HCT116 (cell line): ENCODE data around the gene OR6C76. TPM values are rescaled to one million over a fixed set of nuclear protein-coding genes. Genes with fewer than 3 reads are reported as not detected.

Experiments used
- ATAC-seq: fragments of 200-7000 bp; cut with Tn5 transposase; 2 replicates; pipeline ENCODE4 v1.9.1; 2020; ENCODE audit warnings: mild to moderate bottlenecking, moderate library complexity
- Bru-seq: library from RNA; stranded (reverse); fragments of 400-500 nt; gene quantifications from one replicate; lab custom pipeline; 2021; lab: Mats Ljungman, UMichigan
- BruChase-seq, 2 experiments: library from RNA; stranded (reverse); fragments of 400-500 nt; gene quantifications; one replicate each; lab custom pipeline; 2021; lab: Mats Ljungman, UMichigan
- BruUV-seq: library from RNA; stranded (reverse); fragments of 400-500 nt; replicated peaks from 2 replicates; lab custom pipeline; 2021; lab: Mats Ljungman, UMichigan
- CTCF ChIA-PET: fragments of 300-600 bp; sonication (Branson Sonifier 250); formaldehyde crosslinking; loops from one replicate; lab custom pipeline; 2021; ENCODE audit warnings: antibody characterized with exemption; lab: Charles Lee
- POLR2A ChIA-PET: fragments of 300-600, 350-600 bp; sonication (Branson Sonifier 250); formaldehyde crosslinking; loops from one replicate; lab custom pipeline; 2021; ENCODE audit warnings: antibody characterized with exemption; lab: Charles Lee
- RAD21 ChIA-PET, 2 experiments: fragments of 300-600 bp; sonication (Branson Sonifier 250); formaldehyde crosslinking; loops; one replicate each; lab custom pipeline; 2023; ENCODE audit warnings: low total read pairs in 2 of 2; ENCODE audit not compliant: uncharacterized antibody in 2 of 2, unreplicated experiment in 2 of 2, low non-redundant PET in 1 of 2; lab: Charles Lee
- DNase-seq: peaks from one replicate; pipeline ENCODE4 v3.0.0-alpha.2; 2010; ENCODE audit warnings: low read depth, low spot score
- H2AFZ ChIP-seq: fragments of 200-600 bp; shearing (Covaris generic), sonication (generic); 2 replicates; pipeline ENCODE4 v1.6.1; 2017; ENCODE audit warnings: low read depth, mixed run types, mixed read lengths, antibody characterized with exemption, low read length; ENCODE audit not compliant: poor library complexity, severe bottlenecking
- H3K27ac ChIP-seq: 2 replicates; pipeline ENCODE4 v1.5.1; 2012; ENCODE audit warnings: low read depth, low read length
- H3K27me3 ChIP-seq: fragments of 200-600 bp; sonication (generic); 2 replicates; pipeline ENCODE4 v1.6.1; 2016; ENCODE audit warnings: mixed run types, low read length, mixed read lengths; ENCODE audit not compliant: insufficient read depth
- H3K36me3 ChIP-seq, 2 experiments: fragments of 200-500 bp in 1 of 2; fragments of 200-600 bp in 1 of 2; sonication (Bioruptor generic) in 1 of 2; sonication (generic) in 1 of 2; 2 replicates each; pipeline versions ENCODE4 v1.5.1 to v1.6.1; 2014 to 2016; ENCODE audit warnings: low read length in 2 of 2, inconsistent platforms in 1 of 2, mixed read lengths in 1 of 2, mixed run types in 1 of 2; ENCODE audit not compliant: insufficient read depth in 2 of 2, control insufficient read depth in 1 of 2
- H3K4me1 ChIP-seq, 2 experiments: fragments of 200-600 bp in 1 of 2; sonication (generic) in 1 of 2; 2 replicates each; pipeline versions ENCODE4 v1.5.1 to v1.6.1; 2012 to 2017; ENCODE audit warnings: low read length in 2 of 2, inconsistent platforms in 1 of 2, mild to moderate bottlenecking in 1 of 2, mixed read lengths in 1 of 2, mixed run types in 1 of 2, moderate library complexity in 1 of 2; ENCODE audit not compliant: insufficient read depth in 2 of 2, control insufficient read depth in 1 of 2
- H3K4me2 ChIP-seq: fragments of 200-600 bp; sonication (generic); 2 replicates; pipeline ENCODE4 v1.6.1; 2017; ENCODE audit warnings: mixed run types, low read length, mixed read lengths
- H3K4me3 ChIP-seq, 2 experiments: fragments of 200-600 bp in 1 of 2; sonication (generic) in 1 of 2; replicated peaks in 1 of 2; 2 replicates each; pipeline ENCODE4 v1.5.1; 2011 to 2016; ENCODE audit warnings: low read length in 2 of 2, control low read depth in 1 of 2, low read depth in 1 of 2, mild to moderate bottlenecking in 1 of 2, mixed read lengths in 1 of 2, mixed run types in 1 of 2
- H3K79me2 ChIP-seq: fragments of 200-600 bp; sonication (generic); 2 replicates; pipeline ENCODE4 v1.6.1; 2017; ENCODE audit warnings: mild to moderate bottlenecking, mixed run types, low read length, moderate library complexity, mixed read lengths; ENCODE audit not compliant: insufficient read depth
- H3K9ac ChIP-seq: fragments of 200-600 bp; sonication (generic); 2 replicates; pipeline ENCODE4 v1.6.1; 2016; ENCODE audit warnings: low read length, mixed read lengths
- H3K9me2 ChIP-seq: fragments of 200-600 bp; sonication (generic), shearing (Covaris generic); 2 replicates; pipeline ENCODE4 v1.6.1; 2017; ENCODE audit warnings: mixed run types, mild to moderate bottlenecking, moderate library complexity; ENCODE audit not compliant: insufficient read depth
- H3K9me3 ChIP-seq, 2 experiments: fragments of 200-500 bp in 1 of 2; fragments of 200-600 bp in 1 of 2; sonication (Bioruptor generic) in 1 of 2; sonication (generic) in 1 of 2; 2 replicates each; pipeline ENCODE4 v1.6.1; 2014 to 2017; ENCODE audit warnings: low read length in 2 of 2, mixed read lengths in 2 of 2, inconsistent platforms in 1 of 2, low read depth in 1 of 2, mild to moderate bottlenecking in 1 of 2, mixed run types in 1 of 2, moderate library complexity in 1 of 2; ENCODE audit not compliant: control insufficient read depth in 1 of 2, insufficient read depth in 1 of 2
- H4K20me1 ChIP-seq: fragments of 200-600 bp; sonication (generic), shearing (Covaris generic); 2 replicates; pipeline ENCODE4 v1.6.1; 2017; ENCODE audit warnings: mixed run types, mild to moderate bottlenecking, moderate library complexity; ENCODE audit not compliant: insufficient read depth
- CEBPB ChIP-seq: IDR thresholded peaks from 2 replicates; pipeline ENCODE4 v1.6.1; 2012; ENCODE audit warnings: low read depth
- EGR1 ChIP-seq: IDR thresholded peaks from 2 replicates; pipeline ENCODE4 v1.6.1; 2012; ENCODE audit warnings: low read depth
- EZH2 ChIP-seq: fragments of 200-600 bp; sonication (generic); IDR thresholded peaks from 2 replicates; pipeline ENCODE4 v1.6.1; 2017; ENCODE audit warnings: antibody characterized with exemption, mixed run types
- EZH2phosphoT487 ChIP-seq: fragments of 200-600 bp; IDR thresholded peaks from 2 replicates; pipeline ENCODE4 v1.6.1; 2018; ENCODE audit warnings: antibody characterized with exemption, borderline replicate concordance
- FOSL1 ChIP-seq: IDR thresholded peaks from 2 replicates; pipeline ENCODE4 v1.6.1; 2012; ENCODE audit warnings: low read depth
- JUND ChIP-seq: IDR thresholded peaks from 2 replicates; pipeline ENCODE4 v1.6.1; 2012
- POLR2A ChIP-seq: IDR thresholded peaks from 2 replicates; pipeline ENCODE4 v1.7.0; 2011; ENCODE audit warnings: borderline replicate concordance; ENCODE audit not compliant: insufficient read depth, insufficient read length; ENCODE audit errors: extremely low read depth
- POLR2AphosphoS5 ChIP-seq: IDR thresholded peaks from 2 replicates; pipeline ENCODE4 v1.6.1; 2011; ENCODE audit warnings: mild to moderate bottlenecking, low read depth, low read length, moderate library complexity
- RAD21 ChIP-seq: IDR thresholded peaks from 2 replicates; pipeline ENCODE4 v1.6.1; 2012; ENCODE audit warnings: low read depth, mild to moderate bottlenecking
- SIN3A ChIP-seq: IDR thresholded peaks from 2 replicates; pipeline ENCODE4 v1.6.1; 2012; ENCODE audit warnings: low read depth
- SRF ChIP-seq: IDR thresholded peaks from 2 replicates; pipeline ENCODE4 v1.6.1; 2012; ENCODE audit warnings: low read depth
- TCF7L2 ChIP-seq: IDR thresholded peaks from 2 replicates; pipeline ENCODE4 v1.7.0; 2011; ENCODE audit warnings: borderline replicate concordance, inconsistent platforms; ENCODE audit not compliant: insufficient read depth, insufficient read length; ENCODE audit errors: extremely low read depth
- YY1 ChIP-seq: IDR thresholded peaks from 2 replicates; pipeline ENCODE4 v1.6.1; 2011; ENCODE audit warnings: low read length, low read depth, moderate library complexity, mild to moderate bottlenecking; ENCODE audit not compliant: insufficient replicate concordance; ENCODE audit errors: extremely low read depth
- ZFX ChIP-seq: fragments of 450-650 bp; IDR thresholded peaks from 2 replicates; pipeline ENCODE4 v1.6.1; 2017
- ZNF274 ChIP-seq: fragments of 200-500 bp; sonication (Bioruptor generic); IDR thresholded peaks from 2 replicates; pipeline ENCODE4 v1.6.1; 2014; ENCODE audit warnings: mild to moderate bottlenecking, low read depth, low read length, inconsistent platforms
- intact Hi-C: fragments of 100-400 bp; cut with micrococcal nuclease; formaldehyde crosslinking; loops from 2 replicates; pipeline ENCODE4 v1.10.0; 2022
- long read RNA-seq: library from polyadenylated mRNA; unstranded; transcript quantifications from one replicate; pipeline ENCODE4 v2.0.0, GENCODE V29; 2021; ENCODE audit not compliant: unreplicated experiment
- polyA plus RNA-seq: library from polyadenylated mRNA; unstranded; fragments of >200 nt; gene quantifications from 2 replicates; pipeline ENCODE4 v1.2.1, GENCODE V29; 2012; ENCODE audit warnings: missing spikeins
- total RNA-seq: library from RNA; stranded (reverse); gene quantifications from one replicate; pipeline ENCODE4 v1.2.1, GENCODE V29; 2021; ENCODE audit not compliant: unreplicated experiment
- TF ChIP-seq, protein P1 (sequence below), 3 experiments: fragments of 200-600 bp in 1 of 3; sonication (generic) in 1 of 3; IDR thresholded peaks in 2 of 3; conservative IDR thresholded peaks in 1 of 3; 2 replicates each; pipeline ENCODE4 v1.5.1; 2012 to 2017; ENCODE audit warnings: low read depth in 2 of 3, low read length in 2 of 3, antibody characterized with exemption in 1 of 3, borderline replicate concordance in 1 of 3, control low read depth in 1 of 3, mild to moderate bottlenecking in 1 of 3, mixed read lengths in 1 of 3, mixed run types in 1 of 3, moderate library complexity in 1 of 3; ENCODE audit not compliant: insufficient read depth in 1 of 3
- TF ChIP-seq, protein P2 (sequence below): IDR thresholded peaks from 2 replicates; pipeline ENCODE4 v1.6.1; 2011; ENCODE audit warnings: mild to moderate bottlenecking, low read length, moderate library complexity; ENCODE audit not compliant: insufficient replicate concordance; ENCODE audit errors: extremely low read depth
- TF ChIP-seq, protein P3 (sequence below): IDR thresholded peaks from 2 replicates; pipeline ENCODE4 v1.6.1; 2012; ENCODE audit warnings: low read depth

OR6C76 gene
- total RNA-seq (not detected), Bru-seq, nascent RNA (not detected), BruChase-seq, experiment 1, labeled RNA remaining after a 6-hour chase (not detected), BruChase-seq, experiment 2, labeled RNA remaining after a 2-hour chase (not detected)
- not detected in 2 replicates for polyA plus RNA-seq
- long read RNA-seq, result 0 reads

DNA sequence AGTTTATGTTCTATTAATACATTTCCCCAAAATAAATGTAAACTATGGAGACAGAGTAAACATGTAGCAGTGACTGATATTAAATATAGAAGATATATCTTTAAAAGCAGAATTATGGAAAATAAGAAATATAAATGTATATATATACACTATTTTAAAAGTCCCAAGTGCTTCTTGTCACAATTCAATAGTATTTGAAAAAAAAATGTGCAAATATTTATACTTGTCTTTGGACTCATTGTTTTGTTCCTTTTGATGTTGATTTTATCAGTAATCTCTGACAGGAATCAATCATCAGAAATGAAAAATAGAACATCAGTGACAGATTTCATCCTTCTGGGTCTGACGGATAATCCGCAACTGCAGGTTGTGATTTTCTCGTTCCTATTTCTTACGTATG lies at the start of gene OR6C76:
Gene OR6C76, plus strand, starts transcription at position 301 of the 400 bp plus-strand sequence. Its CDS starts 0 bp downstream, at position 301.
- RAD21 ChIA-PET, result no interaction called here
- intact Hi-C loops, result no loop called here
- Histone ChIP-seq H3K9ac (no peak within 1 kb of the TSS), H3K9me3 (no peaks in the 10 kb centered on the region), H3K27me3 (no peaks in the 10 kb centered on the region), H3K4me3 (no peak within 1 kb of the TSS), H3K4me2 (no peak within 1 kb of the TSS), H3K4me1 (no peaks in the 10 kb centered on the region), H3K9me2 (no peaks in the 10 kb centered on the region), H3K36me3 (no peaks in the 10 kb centered on the region), H3K79me2 (no peaks in the 10 kb centered on the region), H3K27ac (no peak within 1 kb of the TSS), H2AFZ (no peak within 1 kb of the TSS), H4K20me1 (no peaks in the 10 kb centered on the region)
- DNase-seq, result no peak
- POLR2A ChIA-PET, result no interaction called here
- no peak for TF ChIP-seq YY1
- TF ChIP-seq ZFX, result no peak
- TF ChIP-seq, protein P1, sequence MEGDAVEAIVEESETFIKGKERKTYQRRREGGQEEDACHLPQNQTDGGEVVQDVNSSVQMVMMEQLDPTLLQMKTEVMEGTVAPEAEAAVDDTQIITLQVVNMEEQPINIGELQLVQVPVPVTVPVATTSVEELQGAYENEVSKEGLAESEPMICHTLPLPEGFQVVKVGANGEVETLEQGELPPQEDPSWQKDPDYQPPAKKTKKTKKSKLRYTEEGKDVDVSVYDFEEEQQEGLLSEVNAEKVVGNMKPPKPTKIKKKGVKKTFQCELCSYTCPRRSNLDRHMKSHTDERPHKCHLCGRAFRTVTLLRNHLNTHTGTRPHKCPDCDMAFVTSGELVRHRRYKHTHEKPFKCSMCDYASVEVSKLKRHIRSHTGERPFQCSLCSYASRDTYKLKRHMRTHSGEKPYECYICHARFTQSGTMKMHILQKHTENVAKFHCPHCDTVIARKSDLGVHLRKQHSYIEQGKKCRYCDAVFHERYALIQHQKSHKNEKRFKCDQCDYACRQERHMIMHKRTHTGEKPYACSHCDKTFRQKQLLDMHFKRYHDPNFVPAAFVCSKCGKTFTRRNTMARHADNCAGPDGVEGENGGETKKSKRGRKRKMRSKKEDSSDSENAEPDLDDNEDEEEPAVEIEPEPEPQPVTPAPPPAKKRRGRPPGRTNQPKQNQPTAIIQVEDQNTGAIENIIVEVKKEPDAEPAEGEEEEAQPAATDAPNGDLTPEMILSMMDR (IDR thresholded peaks at IDR 0.05 in 2 of 3, conservative IDR thresholded peaks at IDR 0.05 in 1 of 3; ENCODE audit: borderline replicate concordance in 1 of 3, insufficient read depth in 1 of 3, low read depth in 2 of 3, low read length in 2 of 3), result no peak
- no peak for TF ChIP-seq SRF
- TF ChIP-seq POLR2A, result no peak
- TF ChIP-seq TCF7L2, result no peak
- TF ChIP-seq, protein P2, sequence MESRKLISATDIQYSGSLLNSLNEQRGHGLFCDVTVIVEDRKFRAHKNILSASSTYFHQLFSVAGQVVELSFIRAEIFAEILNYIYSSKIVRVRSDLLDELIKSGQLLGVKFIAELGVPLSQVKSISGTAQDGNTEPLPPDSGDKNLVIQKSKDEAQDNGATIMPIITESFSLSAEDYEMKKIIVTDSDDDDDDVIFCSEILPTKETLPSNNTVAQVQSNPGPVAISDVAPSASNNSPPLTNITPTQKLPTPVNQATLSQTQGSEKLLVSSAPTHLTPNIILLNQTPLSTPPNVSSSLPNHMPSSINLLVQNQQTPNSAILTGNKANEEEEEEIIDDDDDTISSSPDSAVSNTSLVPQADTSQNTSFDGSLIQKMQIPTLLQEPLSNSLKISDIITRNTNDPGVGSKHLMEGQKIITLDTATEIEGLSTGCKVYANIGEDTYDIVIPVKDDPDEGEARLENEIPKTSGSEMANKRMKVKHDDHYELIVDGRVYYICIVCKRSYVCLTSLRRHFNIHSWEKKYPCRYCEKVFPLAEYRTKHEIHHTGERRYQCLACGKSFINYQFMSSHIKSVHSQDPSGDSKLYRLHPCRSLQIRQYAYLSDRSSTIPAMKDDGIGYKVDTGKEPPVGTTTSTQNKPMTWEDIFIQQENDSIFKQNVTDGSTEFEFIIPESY, result no peak
- no peak for TF ChIP-seq EGR1
- TF ChIP-seq SIN3A, result no peak
- no peak for TF ChIP-seq RAD21
- no peak for TF ChIP-seq JUND
- TF ChIP-seq, protein P3, sequence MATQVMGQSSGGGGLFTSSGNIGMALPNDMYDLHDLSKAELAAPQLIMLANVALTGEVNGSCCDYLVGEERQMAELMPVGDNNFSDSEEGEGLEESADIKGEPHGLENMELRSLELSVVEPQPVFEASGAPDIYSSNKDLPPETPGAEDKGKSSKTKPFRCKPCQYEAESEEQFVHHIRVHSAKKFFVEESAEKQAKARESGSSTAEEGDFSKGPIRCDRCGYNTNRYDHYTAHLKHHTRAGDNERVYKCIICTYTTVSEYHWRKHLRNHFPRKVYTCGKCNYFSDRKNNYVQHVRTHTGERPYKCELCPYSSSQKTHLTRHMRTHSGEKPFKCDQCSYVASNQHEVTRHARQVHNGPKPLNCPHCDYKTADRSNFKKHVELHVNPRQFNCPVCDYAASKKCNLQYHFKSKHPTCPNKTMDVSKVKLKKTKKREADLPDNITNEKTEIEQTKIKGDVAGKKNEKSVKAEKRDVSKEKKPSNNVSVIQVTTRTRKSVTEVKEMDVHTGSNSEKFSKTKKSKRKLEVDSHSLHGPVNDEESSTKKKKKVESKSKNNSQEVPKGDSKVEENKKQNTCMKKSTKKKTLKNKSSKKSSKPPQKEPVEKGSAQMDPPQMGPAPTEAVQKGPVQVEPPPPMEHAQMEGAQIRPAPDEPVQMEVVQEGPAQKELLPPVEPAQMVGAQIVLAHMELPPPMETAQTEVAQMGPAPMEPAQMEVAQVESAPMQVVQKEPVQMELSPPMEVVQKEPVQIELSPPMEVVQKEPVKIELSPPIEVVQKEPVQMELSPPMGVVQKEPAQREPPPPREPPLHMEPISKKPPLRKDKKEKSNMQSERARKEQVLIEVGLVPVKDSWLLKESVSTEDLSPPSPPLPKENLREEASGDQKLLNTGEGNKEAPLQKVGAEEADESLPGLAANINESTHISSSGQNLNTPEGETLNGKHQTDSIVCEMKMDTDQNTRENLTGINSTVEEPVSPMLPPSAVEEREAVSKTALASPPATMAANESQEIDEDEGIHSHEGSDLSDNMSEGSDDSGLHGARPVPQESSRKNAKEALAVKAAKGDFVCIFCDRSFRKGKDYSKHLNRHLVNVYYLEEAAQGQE, result no peak
- TF ChIP-seq ZNF274, result no peak
- no peak for TF ChIP-seq POLR2AphosphoS5
- TF ChIP-seq CEBPB, result no peak
- no peak for TF ChIP-seq EZH2
- no peak for TF ChIP-seq FOSL1
- TF ChIP-seq EZH2phosphoT487, result no peak
- BruUV-seq, result no TSS peak
- ATAC-seq, result no peak
- CTCF ChIA-PET, result no interaction called here
